GM19438 (cell line): Measurements from ENCODE around the gene MLLT3.

Experiments used
- ATAC-seq: cut with Tn5 transposase; IDR thresholded peaks from one replicate; pipeline ENCODE4 v1.9.1; 2021; ENCODE audit warnings: low read depth; ENCODE audit not compliant: unreplicated experiment

Gene MLLT3

GRCh38 chr9:20316372-20316771, 305.9 kb downstream of the MLLT3 start:
- ATAC-seq: no peak

- ATAC-seq: no peak
Observed at GRCh38 chr9:20315677-20316076, 306.6 kb downstream of the MLLT3 start.

- ATAC-seq: no peak
Observed at GRCh38 chr9:20314981-20315380, 307.3 kb downstream of the MLLT3 start.

GRCh38 chr9:20313415-20313814, 308.9 kb downstream of the MLLT3 start:
- no peak for ATAC-seq

GRCh38 chr9:20312732-20313131, 309.6 kb downstream of the MLLT3 start:
- no peak for ATAC-seq

- ATAC-seq: no peak
Observed at GRCh38 chr9:20310024-20310423, 312.3 kb downstream of the MLLT3 start.

- ATAC-seq: no peak
Observed at GRCh38 chr9:20309124-20309523, 313.2 kb downstream of the MLLT3 start.

- no peak for ATAC-seq
Observed at GRCh38 chr9:20307621-20308020, 314.7 kb downstream of the MLLT3 start.

GRCh38 chr9:20305452-20305851, 316.8 kb downstream of the MLLT3 start:
- no peak for ATAC-seq

GRCh38 chr9:20303996-20304395, 318.3 kb downstream of the MLLT3 start:
- no peak for ATAC-seq

GRCh38 chr9:20303066-20303465, 319.2 kb downstream of the MLLT3 start:
- ATAC-seq: no peak

GRCh38 chr9:20302197-20302596, 320.1 kb downstream of the MLLT3 start:
- ATAC-seq: no peak

- ATAC-seq: no peak
Observed at GRCh38 chr9:20300430-20301115, 321.7 kb downstream of the MLLT3 start.

GRCh38 chr9:20297646-20298084, 324.6 kb downstream of the MLLT3 start:
- no peak for ATAC-seq

GRCh38 chr9:20295555-20295954, 326.7 kb downstream of the MLLT3 start:
- ATAC-seq: no peak

GRCh38 chr9:20294046-20294750, 328.1 kb downstream of the MLLT3 start:
- no peak for ATAC-seq

- no peak for ATAC-seq
Observed at GRCh38 chr9:20292002-20292401, 330.3 kb downstream of the MLLT3 start.
